Esophagus muscularis mucosa (tissue), 4 donors: Measurements from ENCODE around the gene UCN2.

ENCODE experiments used
- EP300 ChIP-seq: sonication (generic); formaldehyde crosslinking; IDR thresholded peaks from one replicate; pipeline ENCODE4 v1.6.1; 2017; ENCODE audit warnings: antibody characterized with exemption
- POLR2A ChIP-seq: fragments of 450-650 bp; IDR thresholded peaks from one replicate; pipeline ENCODE4 v1.6.1; 2017; ENCODE audit warnings: antibody characterized with exemption, moderate library complexity, mild to moderate bottlenecking, low read depth
- POLR2AphosphoS5 ChIP-seq, 2 donors: sonication (generic); formaldehyde crosslinking; IDR thresholded peaks; one replicate each; pipeline ENCODE4 v1.6.1; 2017; ENCODE audit warnings: antibody characterized with exemption in 2 of 2
- TF ChIP-seq, protein P1 (sequence below), 3 experiments: fragments of 200-600 bp in 2 of 3; fragments of 450-650 bp in 1 of 3; sonication (generic) in 2 of 3; IDR thresholded peaks; one replicate each; pipeline ENCODE4 v1.5.1; 2017 to 2019; ENCODE audit warnings: antibody characterized with exemption in 3 of 3, mild to moderate bottlenecking in 2 of 3, moderate library complexity in 1 of 3

DNA sequence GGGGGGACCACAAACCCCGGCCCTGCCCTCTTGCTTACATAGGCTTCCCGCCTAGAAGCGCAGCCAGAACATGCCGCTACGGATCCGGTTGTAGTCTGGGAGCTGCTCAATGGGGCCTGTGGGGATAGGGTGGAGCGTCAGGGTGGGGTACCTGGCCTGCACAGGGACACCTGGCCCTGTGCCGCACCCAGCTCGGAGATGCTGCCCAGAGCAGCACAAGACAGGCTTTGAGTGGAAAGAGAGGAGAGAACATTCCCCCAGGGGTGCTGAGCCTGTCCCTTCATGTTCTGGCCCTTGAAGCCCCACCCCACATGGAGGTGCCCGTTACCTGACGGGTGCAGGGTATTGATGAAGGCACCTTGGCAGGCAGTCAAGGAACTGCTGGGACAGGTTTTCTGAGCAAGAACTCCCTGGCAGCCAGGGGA is 35.5 kb upstream of the UCN2 start:
- TF ChIP-seq, protein P1, sequence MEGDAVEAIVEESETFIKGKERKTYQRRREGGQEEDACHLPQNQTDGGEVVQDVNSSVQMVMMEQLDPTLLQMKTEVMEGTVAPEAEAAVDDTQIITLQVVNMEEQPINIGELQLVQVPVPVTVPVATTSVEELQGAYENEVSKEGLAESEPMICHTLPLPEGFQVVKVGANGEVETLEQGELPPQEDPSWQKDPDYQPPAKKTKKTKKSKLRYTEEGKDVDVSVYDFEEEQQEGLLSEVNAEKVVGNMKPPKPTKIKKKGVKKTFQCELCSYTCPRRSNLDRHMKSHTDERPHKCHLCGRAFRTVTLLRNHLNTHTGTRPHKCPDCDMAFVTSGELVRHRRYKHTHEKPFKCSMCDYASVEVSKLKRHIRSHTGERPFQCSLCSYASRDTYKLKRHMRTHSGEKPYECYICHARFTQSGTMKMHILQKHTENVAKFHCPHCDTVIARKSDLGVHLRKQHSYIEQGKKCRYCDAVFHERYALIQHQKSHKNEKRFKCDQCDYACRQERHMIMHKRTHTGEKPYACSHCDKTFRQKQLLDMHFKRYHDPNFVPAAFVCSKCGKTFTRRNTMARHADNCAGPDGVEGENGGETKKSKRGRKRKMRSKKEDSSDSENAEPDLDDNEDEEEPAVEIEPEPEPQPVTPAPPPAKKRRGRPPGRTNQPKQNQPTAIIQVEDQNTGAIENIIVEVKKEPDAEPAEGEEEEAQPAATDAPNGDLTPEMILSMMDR (IDR thresholded peaks at IDR 0.05), result no peak
- TF ChIP-seq POLR2A (no peak), POLR2AphosphoS5 (IDR thresholded peaks at IDR 0.05) (no peak), EP300 (no peak)
